ENCODE results near the gene TPTE. TPM values are rescaled to one million over a fixed set of nuclear protein-coding genes. Genes with fewer than 3 reads are reported as not detected.

TPTE gene
- total and polyA plus RNA-seq, 2 of the 8 experiments (the other 6 are each of a cell fraction or from before 2014, with no cell fraction given): not detected

- no peak overlapping the region for H4K5ac ChIP-seq (ENCODE audit: insufficient read length, low read depth, low read length)
- H3K27me3 ChIP-seq (replicated peaks in 1 of 4; ENCODE audit: control insufficient read depth in 3 of 4, extremely low read depth in 1 of 4, insufficient read depth in 3 of 4, low read length in 3 of 4): no peaks in the 10 kb centered on the region
- no peak overlapping the region for H2BK15ac ChIP-seq (ENCODE audit: low read length)
- no peak overlapping the region for H3K18ac ChIP-seq (ENCODE audit: extremely low read depth, low read length)
- H2BK12ac ChIP-seq (ENCODE audit: low read depth, low read length): no peak overlapping the region
- H2AFZ ChIP-seq (ENCODE audit: low read length): no peak overlapping the region
- H3K4me3 ChIP-seq (ENCODE audit: extremely low read depth in 1 of 4, insufficient read depth in 2 of 4, low read depth in 3 of 4, low read length in 4 of 4): no peak overlapping the region
- no peak overlapping the region for H3K23ac ChIP-seq (ENCODE audit: insufficient read length)
- peaks cover 31 to 37% of the 10 kb centered on the region in 2 experiments for H3K9me3 ChIP-seq (ENCODE audit: insufficient read depth in 2 of 2, low read depth in 1 of 2, low read length in 1 of 2)
- no peaks in the 10 kb centered on the region for H3K4me1 ChIP-seq (replicated peaks in 1 of 4; ENCODE audit: control insufficient read depth in 3 of 4, insufficient read depth in 4 of 4, low read length in 3 of 4)
- H2BK5ac ChIP-seq (ENCODE audit: low read depth, low read length): no peak overlapping the region
- no peak overlapping the region for H3K56ac ChIP-seq (replicated peaks; ENCODE audit: insufficient read length, low read depth, low read length)
- H2AK5ac ChIP-seq (ENCODE audit: low read depth, low read length): no peak overlapping the region
- H3K4ac ChIP-seq (replicated peaks; ENCODE audit: insufficient read length, low read depth, low read length): no peak overlapping the region
- no peak overlapping the region for H3K9ac ChIP-seq (replicated peaks in 1 of 4; ENCODE audit: extremely low read depth in 1 of 4, low read depth in 3 of 4, low read length in 3 of 4)
- CTCF ChIA-PET (ENCODE audit: partially characterized antibody): no interaction called here
- H4K20me1 ChIP-seq (replicated peaks in 1 of 2; ENCODE audit: control insufficient read depth in 1 of 2, insufficient read depth in 2 of 2, low read length in 2 of 2): no peaks in the 10 kb centered on the region
- H2BK120ac ChIP-seq (replicated peaks; ENCODE audit: low read depth, low read length): no peak overlapping the region
- DNase-seq (ENCODE audit: low read depth in 1 of 2, low spot score in 2 of 2): no peak
- H3K4me2 ChIP-seq (ENCODE audit: insufficient read depth in 1 of 2, low read depth in 2 of 2, low read length in 2 of 2): no peak overlapping the region
- H4K8ac ChIP-seq (ENCODE audit: extremely low read depth, insufficient read depth, low read length): no peak overlapping the region
- no peak for FAIRE-seq
- H3K36me3 ChIP-seq (ENCODE audit: control insufficient read depth in 2 of 4, insufficient read depth in 4 of 4, low read length in 3 of 4): peaks cover 0 to 4% (median 0%) of the 10 kb centered on the region in 4 experiments; a peak in 1 of 8 replicates
- POLR2A ChIA-PET (ENCODE audit: partially characterized antibody): no interaction called here
- H3K14ac ChIP-seq (ENCODE audit: insufficient read length): no peak overlapping the region
- H4K91ac ChIP-seq (replicated peaks; ENCODE audit: insufficient read length, low read length): no peak overlapping the region
- 79% methylated on average over 6 of the region's 6 CpGs; no CpG with 5 or more reads in 1 of the 2 experiments for WGBS, 2 experiments (ENCODE audit: extremely low coverage in 1 of 2, insufficient coverage in 1 of 2, insufficient read length in 1 of 2, insufficient replicate concordance in 2 of 2, low coverage in 1 of 2, low lambda C conversion rate in 2 of 2, missing lambda C conversion rate in 1 of 2)
- H3K27ac ChIP-seq (ENCODE audit: low read depth, low read length): no peak overlapping the region
- H3K79me1 ChIP-seq (ENCODE audit: low read depth, low read length): no peaks in the 10 kb centered on the region
- H3K79me2 ChIP-seq (ENCODE audit: control insufficient read depth in 1 of 2, insufficient read depth in 2 of 2, low read length in 2 of 2): no peaks in the 10 kb centered on the region
- no peaks in the 10 kb centered on the region for H3K23me2 ChIP-seq (ENCODE audit: low read depth, low read length)
- H2BK20ac ChIP-seq (ENCODE audit: low read length): no peak overlapping the region
- TF ChIP-seq NRF1 (IDR thresholded peaks at IDR 0.05; ENCODE audit: low read depth, low read length): no peak
- no peak for TF ChIP-seq CREB1 (IDR thresholded peaks at IDR 0.05)
- no peak for TF ChIP-seq NANOG (IDR thresholded peaks at IDR 0.05; ENCODE audit: insufficient read depth, low read depth, low read length, poor library complexity, severe bottlenecking)
- TF ChIP-seq TAF7 (optimal IDR thresholded peaks at IDR 0.05; ENCODE audit: borderline replicate concordance, low read depth, low read length): no peak
- no peak for TF ChIP-seq ATF3 (IDR thresholded peaks at IDR 0.05; ENCODE audit: insufficient read depth, low read depth, low read length)
- no peak for TF ChIP-seq CEBPB (IDR thresholded peaks at IDR 0.05; ENCODE audit: low read depth, low read length)
- no peak for TF ChIP-seq SIX5 (IDR thresholded peaks at IDR 0.05; ENCODE audit: low read depth, low read length)
- no peak for TF ChIP-seq TBP (IDR thresholded peaks at IDR 0.05; ENCODE audit: low read depth, low read length)
- TF ChIP-seq SP4 (IDR thresholded peaks at IDR 0.05; ENCODE audit: low read length): no peak
- TF ChIP-seq BACH1 (IDR thresholded peaks at IDR 0.05; ENCODE audit: low read length): no peak
- no peak for TF ChIP-seq KDM1A (IDR thresholded peaks at IDR 0.05; ENCODE audit: borderline replicate concordance, low read length)
- no peak for TF ChIP-seq USF2 (IDR thresholded peaks at IDR 0.05; ENCODE audit: low read length)
- TF ChIP-seq SP1 (IDR thresholded peaks at IDR 0.05; ENCODE audit: low read depth, low read length): no peak
- TF ChIP-seq GTF2F1 (IDR thresholded peaks at IDR 0.05; ENCODE audit: borderline replicate concordance, low read depth, low read length): no peak
- no peak for TF ChIP-seq POLR2AphosphoS5 (IDR thresholded peaks at IDR 0.05; ENCODE audit: low read depth, low read length)
These were observed 10.3 kb upstream of the TPTE start for GRCh38 chr21:10511116-10511515.

All from H1 (cell line).